Tibial nerve (tissue), 4 donors: ENCODE data around the gene LMOD2.

Source experiments
- EP300 ChIP-seq, 2 donors: sonication (generic); formaldehyde crosslinking; IDR thresholded peaks; one replicate each; pipeline ENCODE4 v1.6.1; 2017; ENCODE audit warnings: antibody characterized with exemption in 2 of 2, mild to moderate bottlenecking in 1 of 2
- TF ChIP-seq, protein P1 (sequence below), 5 experiments: fragments of 200-600 bp in 3 of 5; fragments of 450-650 bp in 2 of 5; sonication (generic) in 3 of 5; IDR thresholded peaks; one replicate each; pipeline ENCODE4 v1.5.1; 2016 to 2019; ENCODE audit warnings: antibody characterized with exemption in 5 of 5, mild to moderate bottlenecking in 3 of 5, moderate library complexity in 2 of 5

DNA sequence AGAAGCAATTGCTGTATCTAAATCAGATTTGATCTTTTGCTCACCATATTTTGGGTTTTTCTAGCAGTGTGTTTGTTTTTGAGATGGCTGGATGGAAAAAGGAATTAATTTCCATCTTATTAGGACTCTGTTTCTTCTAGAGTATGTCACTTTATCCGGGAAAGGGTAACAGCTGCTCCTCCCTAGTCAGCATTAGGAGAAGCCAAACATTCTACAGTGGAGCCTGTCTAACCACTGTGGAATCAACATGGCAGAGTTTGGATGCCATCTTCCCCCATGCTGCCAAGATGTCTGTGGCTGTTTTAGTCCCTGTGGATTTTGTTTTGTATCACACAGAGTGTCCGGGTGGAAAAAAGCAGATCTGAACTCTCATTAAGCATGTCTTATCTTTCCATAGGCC is 16.0 kb upstream of the LMOD2 start:
- TF ChIP-seq, protein P1, sequence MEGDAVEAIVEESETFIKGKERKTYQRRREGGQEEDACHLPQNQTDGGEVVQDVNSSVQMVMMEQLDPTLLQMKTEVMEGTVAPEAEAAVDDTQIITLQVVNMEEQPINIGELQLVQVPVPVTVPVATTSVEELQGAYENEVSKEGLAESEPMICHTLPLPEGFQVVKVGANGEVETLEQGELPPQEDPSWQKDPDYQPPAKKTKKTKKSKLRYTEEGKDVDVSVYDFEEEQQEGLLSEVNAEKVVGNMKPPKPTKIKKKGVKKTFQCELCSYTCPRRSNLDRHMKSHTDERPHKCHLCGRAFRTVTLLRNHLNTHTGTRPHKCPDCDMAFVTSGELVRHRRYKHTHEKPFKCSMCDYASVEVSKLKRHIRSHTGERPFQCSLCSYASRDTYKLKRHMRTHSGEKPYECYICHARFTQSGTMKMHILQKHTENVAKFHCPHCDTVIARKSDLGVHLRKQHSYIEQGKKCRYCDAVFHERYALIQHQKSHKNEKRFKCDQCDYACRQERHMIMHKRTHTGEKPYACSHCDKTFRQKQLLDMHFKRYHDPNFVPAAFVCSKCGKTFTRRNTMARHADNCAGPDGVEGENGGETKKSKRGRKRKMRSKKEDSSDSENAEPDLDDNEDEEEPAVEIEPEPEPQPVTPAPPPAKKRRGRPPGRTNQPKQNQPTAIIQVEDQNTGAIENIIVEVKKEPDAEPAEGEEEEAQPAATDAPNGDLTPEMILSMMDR (IDR thresholded peaks at IDR 0.05) = no peak
- TF ChIP-seq EP300 (IDR thresholded peaks at IDR 0.05) = no peak
